HG03565 (cell line): ENCODE results near the gene CR1.
A peak's percentile ranks its signal among the peaks of the same experiment; 100 is the strongest.
"Not testable (repeated sequence)": the region's sequence is repeated elsewhere in the genome, so short reads cannot be mapped to it uniquely, and the experiment has no call there.

Source experiments
- ATAC-seq: cut with Tn5 transposase; IDR thresholded peaks from one replicate; pipeline ENCODE4 v1.9.1; 2021; ENCODE audit warnings: mild to moderate bottlenecking, moderate library complexity; ENCODE audit not compliant: unreplicated experiment

CR1 gene

GRCh38 chr1:207579436-207579799, 83.5 kb downstream of the CR1 start:
- peak; percentile 59 for ATAC-seq

DNA sequence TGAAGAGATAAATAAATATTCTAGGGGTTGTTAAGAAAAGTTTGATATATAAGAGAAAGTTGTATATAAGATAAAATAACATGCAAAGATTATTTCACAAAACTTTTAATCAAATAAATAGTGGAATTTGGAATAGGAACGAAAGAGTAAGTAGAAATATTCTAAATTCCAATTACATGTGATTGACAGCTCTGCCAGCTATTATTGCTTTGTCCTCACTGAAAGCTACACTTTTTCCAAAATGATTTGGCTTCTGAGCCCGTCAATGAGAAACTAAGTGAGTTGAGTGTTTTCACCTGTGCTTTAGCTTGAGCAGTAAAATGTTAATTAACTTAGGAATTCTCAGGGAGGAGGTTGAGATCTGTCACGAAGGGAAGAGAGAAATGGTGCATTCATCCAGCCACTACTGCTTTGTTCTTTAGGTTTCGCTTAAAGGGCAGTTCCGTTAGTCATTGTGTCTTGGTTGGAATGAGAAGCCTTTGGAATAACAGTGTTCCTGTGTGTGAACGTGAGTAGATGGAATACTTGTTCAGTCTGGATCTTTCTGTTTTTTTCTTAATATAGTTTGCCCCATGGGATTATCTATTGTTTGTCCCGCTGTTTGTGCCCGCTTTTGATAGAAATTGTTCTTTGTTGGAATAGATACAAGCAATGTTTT, 85.7 kb downstream of the CR1 start:
- no peak for ATAC-seq

DNA sequence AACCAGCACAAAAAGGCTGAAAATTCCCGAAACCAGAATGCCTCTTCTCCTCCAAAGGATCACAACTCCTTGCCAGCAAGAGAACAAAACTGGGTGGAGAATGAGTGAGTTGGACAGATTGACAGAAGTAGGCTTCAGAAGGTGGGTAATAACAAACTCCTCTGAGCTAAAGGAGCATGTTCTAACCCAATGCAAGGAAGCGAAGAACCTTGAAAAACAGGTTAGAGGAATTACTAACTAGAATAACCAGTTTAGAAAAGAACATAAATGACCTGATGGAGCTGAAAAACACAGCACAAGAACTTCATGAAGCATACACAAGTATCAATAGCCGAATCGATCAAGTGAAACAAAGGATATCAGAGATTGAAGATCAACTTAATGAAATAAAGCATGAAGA, 93.5 kb downstream of the CR1 start:
- not testable (repeated sequence) for ATAC-seq

DNA sequence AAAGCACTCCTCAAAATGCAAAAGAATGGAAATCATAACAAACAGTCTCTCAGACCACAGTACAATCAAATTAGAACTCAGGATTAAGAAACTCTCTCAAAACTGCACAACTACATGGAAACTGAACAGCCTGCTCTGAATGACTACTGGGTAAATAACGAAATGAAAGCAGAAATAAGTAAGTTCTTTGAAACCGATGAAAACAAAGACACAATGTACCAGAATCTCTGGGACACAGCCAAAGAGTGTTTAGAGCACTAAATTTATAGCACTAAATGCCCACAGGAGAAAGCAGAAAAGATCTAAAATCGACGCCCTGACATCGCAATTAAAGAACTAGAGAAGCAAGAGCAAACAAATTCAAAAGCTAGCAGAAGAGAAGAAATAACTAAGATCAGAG, 95.2 kb downstream of the CR1 start:
- not testable (repeated sequence) for ATAC-seq

GRCh38 chr1:207594095-207594494, 98.1 kb downstream of the CR1 start:
- ATAC-seq = not testable (repeated sequence)

GRCh38 chr1:207603777-207604176, 107.8 kb downstream of the CR1 start:
- no peak for ATAC-seq

DNA sequence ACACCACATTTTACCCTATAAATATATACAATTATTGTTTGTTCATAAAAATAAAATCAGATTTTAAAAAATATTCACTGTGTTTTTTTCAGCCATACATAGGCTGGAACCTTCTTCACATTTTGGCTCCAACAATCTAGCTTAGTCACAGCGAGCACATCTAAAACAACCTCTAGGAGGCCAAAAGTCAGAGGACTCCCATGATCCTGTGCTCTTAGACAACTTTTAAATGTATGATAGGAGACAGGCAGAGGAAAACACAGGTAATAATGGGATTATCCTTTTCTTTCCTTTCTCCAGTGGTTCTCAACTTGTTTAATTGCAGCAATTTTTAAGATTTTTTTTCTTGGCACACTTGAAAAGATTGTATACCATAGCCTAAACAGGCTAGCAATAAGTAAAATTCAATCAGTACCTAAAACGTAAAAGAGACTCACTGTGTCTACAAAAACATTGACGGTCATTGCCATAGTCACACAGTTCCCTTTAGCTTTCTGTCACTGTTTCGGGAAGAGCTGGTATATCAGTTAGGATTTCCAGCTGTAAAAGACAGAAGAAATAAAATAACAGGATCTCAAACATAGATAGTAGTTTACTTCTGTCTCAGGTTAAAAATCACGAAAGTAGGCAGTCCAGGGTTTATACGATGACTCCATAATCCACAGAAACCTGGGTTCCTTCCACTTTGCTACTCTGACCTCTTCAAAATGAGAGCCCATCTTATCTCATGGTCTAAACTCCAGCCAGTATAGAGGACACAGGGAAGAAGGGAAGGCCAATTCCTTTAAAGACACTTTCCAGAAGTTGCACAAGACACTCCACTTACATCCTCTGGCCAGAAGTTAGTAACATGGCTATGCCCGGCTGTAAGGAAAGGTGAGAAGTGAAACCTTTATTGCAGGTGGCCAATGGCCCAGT, 109.7 kb downstream of the CR1 start:
- no peak for ATAC-seq

GRCh38 chr1:207606362-207606755, 110.4 kb downstream of the CR1 start:
- ATAC-seq = no peak

GRCh38 chr1:207612762-207613161, 116.8 kb downstream of the CR1 start:
- ATAC-seq = no peak

- ATAC-seq = peak; percentile 85
Observed at GRCh38 chr1:207619871-207620542, 124.0 kb downstream of the CR1 start.

DNA sequence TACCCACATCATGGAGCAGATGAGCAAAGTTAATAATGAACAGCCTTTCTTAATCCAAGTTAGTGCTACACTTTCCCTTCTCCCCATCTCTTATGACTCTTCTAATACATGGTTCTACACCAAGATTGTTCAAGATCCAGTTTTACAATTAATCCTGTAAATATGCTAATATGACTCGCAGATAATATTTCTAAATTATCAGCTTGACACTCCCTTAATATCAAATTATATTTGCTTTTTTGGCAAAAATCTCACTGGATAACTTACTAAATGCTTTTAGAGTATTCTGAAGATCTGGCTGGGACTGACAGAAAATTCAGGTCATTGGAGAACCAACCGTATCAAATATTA, 124.6 kb downstream of the CR1 start:
- no peak for ATAC-seq

- ATAC-seq = not testable (repeated sequence)
Observed at GRCh38 chr1:207625504-207626071, 129.6 kb downstream of the CR1 start.

DNA sequence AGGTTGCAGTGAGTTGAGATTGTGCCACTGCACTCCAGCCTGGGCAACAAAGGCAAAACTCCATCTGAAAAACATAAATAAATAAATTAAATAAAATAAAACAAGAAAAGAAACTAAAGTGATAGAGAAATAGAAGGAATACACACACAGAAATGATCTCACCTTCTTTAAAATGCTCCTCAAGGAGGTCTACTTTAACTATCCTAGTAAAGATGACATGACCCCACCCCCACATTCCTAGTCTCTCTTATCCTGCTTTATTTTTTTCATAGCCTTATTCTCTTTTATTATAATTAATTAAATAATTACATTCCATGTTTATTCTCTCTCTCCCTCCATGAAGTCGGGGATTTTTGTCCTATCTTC, 131.0 kb downstream of the CR1 start:
- ATAC-seq = no peak

GRCh38 chr1:207627496-207627895, 131.5 kb downstream of the CR1 start:
- no peak for ATAC-seq

DNA sequence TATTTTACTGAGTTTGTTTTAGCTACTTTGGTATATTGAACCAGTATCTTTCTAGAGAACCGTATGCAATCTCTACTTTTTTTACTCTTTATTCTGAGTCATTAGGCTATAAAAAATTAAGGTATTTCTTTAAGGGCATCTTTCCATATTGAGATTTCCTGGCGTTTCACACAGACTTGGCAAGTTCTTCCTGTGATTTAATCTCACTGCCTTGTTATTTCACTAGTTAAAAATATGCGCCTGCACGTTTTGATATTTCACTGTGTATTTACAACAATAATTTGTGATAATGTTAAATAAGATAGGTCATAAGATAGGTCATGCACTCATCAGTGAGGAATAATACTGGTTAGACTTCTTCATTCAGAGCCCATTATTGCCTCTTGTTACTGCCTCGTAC, 132.8 kb downstream of the CR1 start:
- ATAC-seq = no peak

- ATAC-seq = no peak
Observed at GRCh38 chr1:207631137-207631536, 135.2 kb downstream of the CR1 start.

DNA sequence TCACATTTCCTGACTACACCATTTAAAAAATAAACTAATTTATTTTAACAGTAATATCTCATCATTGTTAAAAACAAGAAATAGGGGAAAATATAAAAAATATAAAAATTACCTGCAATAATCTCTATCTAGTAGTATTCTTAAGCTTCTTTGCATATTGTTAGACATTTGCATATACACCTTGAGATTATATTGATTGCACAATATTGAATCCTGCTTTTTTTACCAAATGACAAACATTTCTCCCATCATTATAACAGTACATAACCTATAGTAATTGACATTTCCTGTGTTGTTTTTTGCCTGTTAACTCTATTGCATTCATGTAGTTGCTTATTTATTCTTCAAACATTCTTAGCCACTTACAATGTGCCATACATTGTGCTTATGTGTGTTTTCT, 137.3 kb downstream of the CR1 start:
- ATAC-seq = no peak

GRCh38 chr1:207633699-207634289, 137.8 kb downstream of the CR1 start:
- ATAC-seq = not testable (repeated sequence)

- ATAC-seq = not testable (repeated sequence)
Observed at GRCh38 chr1:207634293-207634692, 138.3 kb downstream of the CR1 start.

DNA sequence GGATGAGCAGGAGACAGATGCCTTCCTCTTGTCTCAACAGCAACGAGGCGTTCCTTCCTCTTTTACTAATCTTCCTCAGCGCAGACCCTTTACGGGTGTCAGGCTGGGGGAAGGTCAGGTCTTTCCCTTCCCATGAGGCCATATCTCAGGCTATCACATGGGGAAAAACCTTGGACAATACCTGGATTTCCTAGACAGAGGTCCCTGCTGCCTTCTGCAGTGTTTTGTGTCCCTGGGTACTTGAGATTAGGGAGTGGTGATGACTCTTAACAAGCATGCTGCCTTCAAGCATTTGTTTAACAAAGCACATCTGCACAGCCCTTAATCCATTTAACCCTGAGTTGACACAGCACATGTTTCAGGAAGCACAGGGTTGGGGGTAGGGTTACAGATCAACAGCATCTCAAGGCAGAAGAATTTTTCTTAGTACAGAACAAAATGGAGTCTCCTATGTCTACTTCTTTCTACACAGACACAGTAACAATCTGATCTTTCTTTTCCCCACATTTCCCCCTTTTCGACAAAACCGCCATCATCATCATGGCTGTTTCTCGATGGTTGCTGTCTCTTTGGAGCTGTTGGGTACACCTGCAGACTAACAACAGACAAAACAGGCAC, 139.7 kb downstream of the CR1 start:
- ATAC-seq = not testable (repeated sequence)
